Measurements from ENCODE around the gene APLF. TPM values are rescaled to one million over a fixed set of nuclear protein-coding genes. Genes with fewer than 3 reads are reported as not detected.
"Not testable (repeated sequence)": the region's sequence is repeated elsewhere in the genome, so short reads cannot be mapped to it uniquely, and the experiment has no call there.

The APLF gene
- polyA plus RNA-seq, 2 of the 4 experiments (the other 2 are of a cell fraction): 1.5 to 2.8 TPM

DNA sequence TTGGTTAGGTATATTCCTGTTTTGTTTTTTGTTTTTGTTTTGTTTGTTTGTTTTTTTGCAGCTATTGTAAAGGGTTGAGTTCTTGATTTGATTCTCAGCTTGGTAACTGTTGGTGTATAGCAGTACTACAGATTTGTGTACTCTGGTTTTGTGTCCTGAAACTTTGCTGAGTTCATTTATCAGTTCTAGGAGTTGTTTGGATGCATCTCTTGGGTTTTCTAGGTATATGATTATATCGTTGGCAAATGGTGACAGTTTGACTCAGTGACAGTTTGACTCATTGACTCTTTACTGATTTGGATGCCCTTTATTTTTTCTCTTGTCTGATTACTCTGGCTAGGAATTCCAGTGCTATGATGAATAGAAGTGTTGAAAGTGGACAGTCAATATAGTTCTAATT, 53.7 kb downstream of the APLF start:
- no peak for DNase-seq (ENCODE audit: low read depth in 1 of 2, low spot score in 1 of 2)
- Histone ChIP-seq H3K9me3 (no peaks in the 10 kb centered on the region), H3K4me1 (no peaks in the 10 kb centered on the region), H3K4me3 (no peak overlapping the region), H3K27ac (no peak overlapping the region), H3K4me2 (no peak overlapping the region)
- no peak for FAIRE-seq
- ATAC-seq: no peak
- POLR2A ChIA-PET: no interaction called here
- 12% methylated on average over 1 of the region's 1 CpG for WGBS (ENCODE audit: missing lambda C conversion rate)
- CTCF ChIA-PET: no interaction called here
- TF ChIP-seq NFE2L2 (conservative IDR thresholded peaks at IDR 0.05; ENCODE audit: low read length): no peak
- no peak for TF ChIP-seq HEYL (CRISPR knock-in tag; IDR thresholded peaks at IDR 0.05)
- no peak for TF ChIP-seq GATA3 (IDR thresholded peaks at IDR 0.05; ENCODE audit: borderline replicate concordance)
- TF ChIP-seq RAD21 (conservative IDR thresholded peaks at IDR 0.05 in 1 of 2, IDR thresholded peaks at IDR 0.05 in 1 of 2): no peak
- TF ChIP-seq CEBPB (IDR thresholded peaks at IDR 0.05): no peak

GRCh38 chr2:68526943-68527342, 59.6 kb downstream of the APLF start:
- 77% methylated on average over 16 of the region's 16 CpGs for WGBS (ENCODE audit: missing lambda C conversion rate)
- ATAC-seq; H3K4me1 ChIP-seq; FAIRE-seq; DNase-seq (ENCODE audit: low read depth in 1 of 2, low spot score in 1 of 2); H3K4me3 ChIP-seq; POLR2A ChIA-PET; H3K9me3 ChIP-seq; CTCF ChIA-PET; H3K27ac ChIP-seq; H3K4me2 ChIP-seq: not testable (repeated sequence)

DNA sequence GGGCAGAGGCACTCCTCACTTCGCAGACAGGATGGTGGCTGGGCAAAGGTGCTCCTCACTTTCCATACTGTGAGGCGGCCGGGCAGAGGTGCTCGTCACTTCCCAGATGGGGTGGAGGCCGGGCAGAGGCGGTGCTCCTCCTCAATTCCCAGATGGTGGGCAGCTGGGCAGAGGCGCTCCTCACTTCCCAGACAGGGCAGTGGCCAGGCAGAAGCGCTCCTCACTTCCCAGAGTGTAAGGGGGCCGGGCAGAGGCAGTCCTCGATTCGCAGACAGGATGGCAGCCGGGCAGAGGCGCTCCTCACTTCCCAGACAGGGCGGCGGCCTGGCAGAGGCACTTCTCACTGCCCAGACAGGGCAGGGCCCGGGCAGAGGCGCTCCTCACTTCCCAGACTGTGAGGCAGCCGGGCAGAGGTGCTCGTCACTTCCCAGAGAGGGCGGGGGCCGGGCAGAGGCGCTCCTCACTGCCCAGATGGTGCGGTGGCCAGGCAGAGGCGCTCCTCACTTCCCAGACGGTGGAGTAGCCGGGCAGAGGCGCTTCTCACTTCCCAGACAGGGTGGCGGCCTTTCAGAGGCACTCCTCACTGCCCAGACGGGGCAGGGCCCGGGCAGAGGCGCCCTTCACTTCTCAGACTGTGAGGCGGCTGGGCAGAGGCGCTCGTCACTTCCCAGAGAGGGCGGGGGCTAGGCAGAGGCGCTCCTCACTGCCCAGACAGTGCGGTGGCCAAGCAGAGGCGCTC, 60.1 kb downstream of the APLF start:
- FAIRE-seq; H3K9me3 ChIP-seq; H3K4me2 ChIP-seq; H3K27ac ChIP-seq; H3K4me1 ChIP-seq; CTCF ChIA-PET; ATAC-seq; DNase-seq (ENCODE audit: low read depth in 1 of 2, low spot score in 1 of 2); POLR2A ChIA-PET; H3K4me3 ChIP-seq: not testable (repeated sequence)
- 80% methylated on average over 24 of the region's 38 CpGs for WGBS (ENCODE audit: missing lambda C conversion rate)

- ATAC-seq; FAIRE-seq; CTCF ChIA-PET; DNase-seq (ENCODE audit: low read depth in 1 of 2, low spot score in 1 of 2); POLR2A ChIA-PET; H3K4me2 ChIP-seq; H3K4me3 ChIP-seq; H3K9me3 ChIP-seq; H3K4me1 ChIP-seq; H3K27ac ChIP-seq: not testable (repeated sequence)
- WGBS (ENCODE audit: missing lambda C conversion rate): 92% methylated on average over 16 of the region's 16 CpGs
These were observed 61.8 kb downstream of the APLF start for GRCh38 chr2:68529156-68529555.

- POLR2A ChIA-PET; H3K27ac ChIP-seq; H3K4me1 ChIP-seq; ATAC-seq; H3K4me3 ChIP-seq; DNase-seq (ENCODE audit: low read depth in 1 of 2, low spot score in 1 of 2); H3K4me2 ChIP-seq; H3K9me3 ChIP-seq; FAIRE-seq; CTCF ChIA-PET: not testable (repeated sequence)
- 82% methylated on average over 10 of the region's 17 CpGs for WGBS (ENCODE audit: missing lambda C conversion rate)
These were observed 62.3 kb downstream of the APLF start for GRCh38 chr2:68529651-68530050.

DNA sequence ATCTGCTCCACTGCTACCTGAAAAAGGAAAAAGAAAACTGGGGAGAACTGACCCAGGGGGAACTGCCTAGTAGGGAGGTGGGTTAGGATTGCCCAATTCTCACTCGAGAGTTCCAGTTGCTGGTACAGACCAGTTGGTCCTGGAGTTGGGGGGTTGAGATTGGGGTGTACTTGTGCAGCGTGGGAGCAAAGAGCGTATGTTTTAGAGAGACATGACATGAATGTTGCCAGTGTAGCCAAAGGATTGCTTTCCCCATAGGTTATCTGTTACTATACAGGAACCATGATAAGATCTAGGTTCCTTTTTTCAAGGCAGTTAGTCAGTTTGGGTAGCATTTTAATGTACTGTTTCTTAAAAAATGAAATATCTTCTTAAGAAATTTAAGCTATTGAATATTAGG, 68.6 kb downstream of the APLF start:
- H3K4me3 ChIP-seq: no peak overlapping the region
- ATAC-seq: no peak
- FAIRE-seq: no peak
- no peaks in the 10 kb centered on the region for H3K9me3 ChIP-seq
- ChIA-PET POLR2A (no interaction called here), CTCF (interaction anchor here (1.0 to 1.3 kb wide), 2 partner anchors 10 to 48 kb away, joined by 3 to 4 read pairs; no protein-coding TSS in a partner anchor)
- 70% methylated on average over 3 of the region's 3 CpGs for WGBS (ENCODE audit: missing lambda C conversion rate)
- no peaks in the 10 kb centered on the region for H3K4me1 ChIP-seq
- no peak for DNase-seq (ENCODE audit: low read depth in 1 of 2, low spot score in 1 of 2)
- no peak overlapping the region for H3K27ac ChIP-seq
- H3K4me2 ChIP-seq: no peak overlapping the region
- TF ChIP-seq USF2 (IDR thresholded peaks at IDR 0.05): no peak
- TF ChIP-seq, protein P1, sequence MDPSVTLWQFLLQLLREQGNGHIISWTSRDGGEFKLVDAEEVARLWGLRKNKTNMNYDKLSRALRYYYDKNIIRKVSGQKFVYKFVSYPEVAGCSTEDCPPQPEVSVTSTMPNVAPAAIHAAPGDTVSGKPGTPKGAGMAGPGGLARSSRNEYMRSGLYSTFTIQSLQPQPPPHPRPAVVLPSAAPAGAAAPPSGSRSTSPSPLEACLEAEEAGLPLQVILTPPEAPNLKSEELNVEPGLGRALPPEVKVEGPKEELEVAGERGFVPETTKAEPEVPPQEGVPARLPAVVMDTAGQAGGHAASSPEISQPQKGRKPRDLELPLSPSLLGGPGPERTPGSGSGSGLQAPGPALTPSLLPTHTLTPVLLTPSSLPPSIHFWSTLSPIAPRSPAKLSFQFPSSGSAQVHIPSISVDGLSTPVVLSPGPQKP (IDR thresholded peaks at IDR 0.05; ENCODE audit: low read depth, low read length): no peak
- no peak for TF ChIP-seq FOXS1 (CRISPR knock-in tag; IDR thresholded peaks at IDR 0.05)
- no peak for TF ChIP-seq BCL3 (IDR thresholded peaks at IDR 0.05)
- TF ChIP-seq POLR2A (IDR thresholded peaks at IDR 0.05; ENCODE audit: low read length): no peak
- no peak for TF ChIP-seq PBX3 (IDR thresholded peaks at IDR 0.05)
- no peak for TF ChIP-seq SMC3 (IDR thresholded peaks at IDR 0.05)
- no peak for TF ChIP-seq ESRRA (IDR thresholded peaks at IDR 0.05; ENCODE audit: borderline replicate concordance, low read length)
- TF ChIP-seq PHF8 (IDR thresholded peaks at IDR 0.05; ENCODE audit: borderline replicate concordance, low read depth): no peak
- no peak for TF ChIP-seq GATA3 (IDR thresholded peaks at IDR 0.05; ENCODE audit: borderline replicate concordance)
- TF ChIP-seq E2F6 (IDR thresholded peaks at IDR 0.05; ENCODE audit: borderline replicate concordance, low read depth): no peak
- no peak for TF ChIP-seq HOXB5 (CRISPR knock-in tag; IDR thresholded peaks at IDR 0.05)
- TF ChIP-seq ZSCAN20 (CRISPR knock-in tag; IDR thresholded peaks at IDR 0.05): no peak
- no peak for TF ChIP-seq CBX8 (IDR thresholded peaks at IDR 0.05)
- no peak for TF ChIP-seq HOXA7 (CRISPR knock-in tag; IDR thresholded peaks at IDR 0.05)

All from A549 (cell line).